ENCODE measurements around the gene PRDM8.
"Not testable (repeated sequence)": the region's sequence is repeated elsewhere in the genome, so short reads cannot be mapped to it uniquely, and the experiment has no call there.

Gene PRDM8

DNA sequence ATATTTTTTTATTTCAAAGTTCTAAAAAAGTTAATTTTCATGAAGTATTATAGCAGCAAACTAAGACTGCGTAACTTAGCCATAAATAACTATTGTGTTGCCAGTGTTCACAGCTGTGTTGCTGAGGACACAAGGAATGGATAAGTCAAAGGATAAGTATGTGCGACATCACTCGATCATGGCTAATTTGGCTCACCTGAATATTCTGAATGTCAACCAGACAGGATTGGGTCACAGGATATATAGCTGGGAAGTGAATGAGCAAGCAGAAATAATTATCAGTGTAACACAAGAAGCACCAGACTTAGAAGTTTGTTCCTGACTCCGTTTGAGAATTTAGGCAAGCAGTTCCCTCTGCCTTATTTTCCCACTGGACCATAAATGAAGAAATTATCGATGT lies 33.9 kb downstream of the PRDM8 start:
- DNase-seq: no peak

DNA sequence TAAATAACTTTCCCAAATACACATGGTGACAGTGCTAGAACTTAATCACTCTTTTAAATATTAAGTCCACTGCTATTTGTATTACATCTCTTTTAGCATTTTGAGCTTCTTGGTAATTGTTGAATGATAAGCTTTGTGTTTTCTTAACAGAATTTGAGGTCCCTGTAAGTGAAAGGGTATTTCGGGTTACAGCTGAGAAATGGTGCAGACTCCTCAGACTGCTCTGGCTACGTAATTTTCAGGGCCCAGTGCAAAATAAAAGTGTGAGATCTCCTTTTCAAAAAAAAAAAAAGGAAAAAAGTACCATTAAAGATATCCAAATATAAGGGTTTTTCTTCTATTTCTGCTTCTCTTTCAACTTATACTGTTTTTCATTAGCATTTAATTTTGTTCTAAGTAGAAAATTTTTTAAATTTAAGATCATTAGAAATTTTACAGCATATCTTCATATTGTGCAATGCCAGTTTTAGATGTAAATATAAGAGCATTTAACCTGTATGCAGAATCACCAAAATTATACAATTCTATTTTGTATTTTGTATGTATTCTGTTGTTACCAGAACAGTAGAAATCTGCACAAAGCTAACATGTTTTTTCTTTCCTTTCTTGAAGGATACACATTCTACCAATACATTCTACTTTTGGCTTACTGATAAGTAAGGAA lies 35.5 kb downstream of the PRDM8 start:
- no peak for DNase-seq

DNA sequence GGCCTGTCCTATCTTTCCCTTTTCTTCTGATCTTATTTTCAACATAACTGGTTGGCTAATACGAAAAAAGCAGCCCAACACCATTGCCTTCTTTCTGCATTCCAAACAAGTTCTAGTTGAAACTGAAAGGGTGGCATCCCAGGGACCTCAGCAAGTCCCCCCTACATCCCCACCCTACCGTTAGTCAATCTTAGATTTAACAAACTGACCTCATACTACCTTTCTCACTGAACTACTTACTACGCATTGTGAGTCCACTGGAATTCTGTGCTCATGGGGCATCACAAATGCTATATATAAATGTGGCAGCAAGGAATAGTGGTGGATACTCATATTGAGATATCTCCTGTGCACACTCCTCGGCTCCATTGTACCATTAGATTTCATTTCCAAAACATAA lies 36.1 kb downstream of the PRDM8 start:
- no peak for DNase-seq

DNA sequence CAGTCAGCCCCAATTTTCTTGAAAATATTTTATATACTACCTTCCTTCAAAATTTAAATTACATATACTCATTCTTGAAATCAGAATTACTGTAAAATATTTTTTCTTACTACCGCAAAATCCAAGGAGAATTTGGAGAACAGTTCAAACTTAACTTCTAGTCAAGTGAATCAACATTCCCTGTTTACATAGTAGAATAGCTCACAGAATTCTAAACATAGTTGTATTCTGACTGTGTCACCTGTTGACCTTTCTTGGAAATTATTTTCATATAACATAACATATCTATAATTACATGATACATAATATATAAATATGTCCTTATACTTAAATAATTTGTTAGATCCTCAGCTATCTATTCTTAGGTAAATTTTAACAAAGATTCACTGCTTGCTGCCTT lies 38.1 kb downstream of the PRDM8 start:
- no peak for DNase-seq

DNA sequence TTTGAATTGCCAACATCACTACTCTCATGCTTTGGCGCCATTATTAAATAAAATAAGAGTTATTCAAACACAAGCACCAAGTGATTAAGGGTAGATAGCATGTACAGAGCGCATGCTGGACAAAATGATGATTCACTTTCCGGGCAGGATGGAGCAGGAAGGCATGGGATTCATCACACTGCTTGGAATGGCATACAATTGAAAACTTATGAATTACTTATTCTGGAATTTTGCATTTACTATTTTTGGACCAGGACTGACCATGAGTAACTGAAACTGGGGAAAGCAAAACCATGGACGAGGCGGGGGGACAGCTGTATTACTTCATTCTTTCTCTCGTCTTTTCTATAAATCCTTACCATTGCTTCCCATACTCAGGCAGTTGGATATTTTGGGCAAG lies 40.7 kb downstream of the PRDM8 start:
- no peak for DNase-seq

DNA sequence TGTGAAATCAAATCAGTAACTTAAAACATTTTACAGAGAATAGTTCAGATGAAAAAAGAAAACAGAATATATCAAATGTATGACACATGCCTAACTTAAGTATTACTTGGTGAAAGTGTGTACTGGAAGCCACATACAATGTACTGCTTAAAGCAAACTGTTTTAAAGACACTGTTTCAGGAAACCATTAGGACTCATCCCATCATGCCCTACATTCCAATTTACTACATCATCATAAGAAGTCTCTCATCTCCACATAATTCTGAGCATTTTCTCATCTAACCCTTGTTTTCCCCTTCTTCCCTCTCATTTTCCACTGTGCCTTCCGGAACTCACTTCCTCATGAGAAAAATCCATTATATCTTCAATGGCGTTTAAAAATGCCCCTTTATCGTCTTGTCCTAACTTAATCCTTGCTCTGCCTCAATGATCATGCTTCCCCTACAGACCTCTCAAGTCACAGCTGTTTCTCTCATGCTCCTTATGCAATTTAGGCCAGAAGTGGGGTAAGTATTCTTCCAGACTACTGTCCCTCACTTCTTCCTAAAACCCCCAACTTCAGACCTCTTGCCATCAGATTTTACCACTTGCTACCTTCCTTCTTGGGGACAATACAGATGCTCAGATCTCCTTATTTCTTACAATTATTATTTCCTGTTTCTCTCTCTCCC lies 42.3 kb downstream of the PRDM8 start:
- DNase-seq: no peak

DNA sequence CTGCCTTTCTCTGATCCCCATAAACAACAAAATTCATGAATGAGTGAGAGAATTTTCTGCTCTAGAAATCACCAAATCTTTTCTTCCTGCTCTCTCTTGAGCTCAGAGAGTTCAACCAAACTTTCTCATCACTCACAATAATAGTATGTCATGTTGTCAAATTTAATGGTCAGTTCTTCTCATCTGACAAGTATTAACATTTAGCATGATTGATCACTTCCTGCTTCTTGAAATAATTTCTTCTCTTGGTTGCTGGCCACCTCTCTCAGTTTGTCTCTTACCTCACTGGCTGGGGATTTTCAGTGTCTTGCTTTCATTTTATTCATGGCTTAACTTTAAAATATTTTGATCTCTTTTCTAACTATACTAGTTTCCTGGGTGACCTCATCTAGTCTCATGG lies 43.7 kb downstream of the PRDM8 start:
- no peak for DNase-seq

DNA sequence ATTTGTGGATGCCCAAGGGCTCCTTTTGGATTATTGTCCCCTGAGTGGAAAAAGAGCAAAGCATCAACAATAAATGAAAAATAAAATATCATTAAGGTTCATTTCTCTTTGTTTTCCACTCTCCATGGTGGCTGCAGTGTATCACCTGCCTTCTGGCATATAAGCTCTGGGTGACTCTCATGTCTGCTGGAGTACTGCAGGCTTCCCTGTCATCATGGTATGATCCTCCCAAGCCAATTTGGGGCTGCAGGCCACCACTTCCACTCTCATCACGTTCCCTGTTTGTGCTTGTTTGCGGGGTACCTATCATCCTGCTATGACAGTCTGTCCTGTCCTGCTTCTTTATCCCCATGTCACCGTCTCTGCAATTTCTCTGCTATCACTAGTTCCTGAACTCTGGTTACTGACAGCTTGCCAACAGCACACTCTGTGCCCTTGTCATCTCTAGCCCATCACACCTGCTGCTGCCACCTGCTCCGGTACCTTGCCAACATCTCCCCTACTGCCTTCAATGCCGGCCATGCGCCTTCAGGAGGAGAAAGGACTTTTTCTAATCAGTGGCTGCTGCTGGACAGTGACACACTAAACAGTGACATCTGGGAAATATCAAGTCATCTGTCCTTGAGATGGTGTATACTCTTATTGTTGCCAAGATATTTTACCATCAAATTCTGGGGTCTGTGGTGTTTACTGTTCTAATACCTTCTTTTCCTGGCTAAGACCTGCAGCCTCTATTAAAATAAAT lies 46.1 kb downstream of the PRDM8 start:
- DNase-seq: no peak

DNA sequence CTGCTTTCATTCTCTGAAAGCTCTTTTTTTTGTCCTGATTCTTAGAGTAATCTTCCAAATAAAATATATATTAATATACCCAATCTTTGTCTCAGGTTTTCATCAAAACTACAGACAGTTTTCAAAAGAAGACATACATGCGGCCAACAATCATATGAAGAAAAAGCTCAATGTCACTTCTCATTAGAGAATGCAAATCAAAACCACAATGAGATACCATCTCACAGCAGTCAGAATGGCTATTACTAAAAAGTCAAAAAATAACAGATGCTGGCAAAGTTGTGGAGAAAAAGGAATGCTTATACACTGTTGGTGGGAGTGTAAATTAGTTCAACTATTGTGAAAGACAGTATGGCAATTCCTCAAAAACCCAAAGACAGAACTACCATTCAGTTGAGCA lies 50.2 kb downstream of the PRDM8 start:
- DNase-seq: not testable (repeated sequence)

DNA sequence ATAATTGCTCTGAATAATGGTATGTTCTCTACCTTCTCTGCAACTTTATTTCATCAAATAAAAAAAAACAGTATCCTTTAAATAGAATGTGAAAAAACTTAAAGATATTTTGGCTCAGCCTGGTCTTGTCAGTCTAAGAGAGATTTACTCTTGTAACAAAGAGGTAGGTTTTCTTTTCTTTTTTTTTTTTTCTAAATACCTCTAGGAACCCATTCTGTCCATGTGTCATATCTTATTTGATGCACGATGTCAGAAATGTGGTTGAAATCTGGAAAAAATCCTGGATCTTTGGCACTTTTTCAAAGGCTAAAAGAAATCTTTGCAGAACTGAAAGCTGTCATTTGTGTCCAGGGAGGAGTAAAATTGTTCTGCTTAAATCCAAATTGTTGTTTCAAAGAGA lies 51.8 kb downstream of the PRDM8 start:
- no peak for DNase-seq

DNA sequence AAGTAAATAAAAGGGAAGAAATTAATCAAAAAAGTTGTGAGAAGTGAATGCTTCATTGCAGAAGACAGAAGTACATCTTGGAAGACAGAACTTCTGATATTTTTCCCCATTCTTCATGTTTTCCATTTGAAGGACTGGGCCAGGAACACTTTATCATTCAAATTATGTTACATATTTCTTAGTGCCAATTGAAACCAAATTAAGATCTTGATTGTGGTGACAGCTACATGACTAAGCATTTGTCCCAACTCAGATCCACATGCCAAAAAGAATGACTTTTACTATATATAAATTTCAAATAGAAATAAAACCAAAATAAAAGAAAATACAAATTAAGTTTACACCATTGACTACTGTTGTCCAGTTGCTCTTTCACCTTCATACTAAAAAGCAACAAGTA lies 55.1 kb downstream of the PRDM8 start:
- no peak for DNase-seq

DNA sequence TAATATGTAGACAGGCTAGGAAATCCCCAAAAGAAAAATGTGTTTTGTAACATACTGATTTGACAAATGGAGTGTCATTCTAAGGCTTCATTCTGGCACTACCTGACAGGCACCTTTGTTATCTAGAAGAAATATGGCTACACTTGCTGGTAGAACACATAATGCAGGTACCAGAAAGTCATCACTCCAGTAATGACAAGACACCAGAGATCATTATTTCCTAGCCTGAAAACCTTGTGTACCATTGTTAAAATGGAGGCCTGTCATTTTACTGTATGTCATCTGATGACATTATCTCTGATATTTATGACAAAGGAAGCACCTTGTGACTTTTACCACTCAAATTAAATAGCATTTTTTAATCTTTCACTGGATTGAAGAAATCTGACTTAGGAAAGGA lies 55.6 kb downstream of the PRDM8 start:
- DNase-seq: no peak

DNA sequence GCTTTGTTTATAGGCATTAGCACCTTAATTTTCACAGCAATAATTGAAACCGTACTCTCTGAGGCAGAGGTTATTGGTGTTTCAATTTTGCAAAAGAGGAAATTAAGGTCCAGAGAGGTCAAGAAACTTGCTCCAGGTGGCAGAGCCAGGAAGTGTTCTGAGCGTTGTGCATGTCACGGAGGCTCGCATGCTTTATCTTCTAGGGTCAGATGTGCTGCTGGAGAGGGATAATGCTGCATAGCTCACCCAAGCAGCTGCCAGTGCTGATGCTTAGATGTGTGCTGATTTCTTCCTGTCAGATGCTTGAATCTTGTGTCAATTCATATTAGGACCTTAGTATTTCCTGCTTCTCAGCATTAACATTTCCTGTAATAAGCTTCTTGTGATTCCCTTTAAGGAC lies 56.2 kb downstream of the PRDM8 start:
- DNase-seq: no peak

Measured in activated CD8-positive, alpha-beta memory T cell treated with anti-CD3 and anti-CD28 coated beads for 24 hours (primary cell).